Tibial nerve (tissue), 4 donors: Measurements from ENCODE around the gene PSENEN.

Experiments used
- CTCF ChIP-seq, 5 experiments: fragments of 200-600 bp in 3 of 5; fragments of 450-650 bp in 2 of 5; sonication (generic) in 3 of 5; IDR thresholded peaks; one replicate each; pipeline ENCODE4 v1.5.1; 2016 to 2019; ENCODE audit warnings: antibody characterized with exemption in 5 of 5, mild to moderate bottlenecking in 3 of 5, moderate library complexity in 2 of 5
- EP300 ChIP-seq, 2 donors: sonication (generic); formaldehyde crosslinking; IDR thresholded peaks; one replicate each; pipeline ENCODE4 v1.6.1; 2017; ENCODE audit warnings: antibody characterized with exemption in 2 of 2, mild to moderate bottlenecking in 1 of 2

- TF ChIP-seq CTCF (IDR thresholded peaks at IDR 0.05) = no peak
- TF ChIP-seq EP300 (IDR thresholded peaks at IDR 0.05) = no peak
Measured at GRCh38 chr19:35792312-35792711, 46.9 kb downstream of the PSENEN start.
